ENCODE data around the gene CAMK2B. TPM values are rescaled to one million over a fixed set of nuclear protein-coding genes. Genes with fewer than 3 reads are reported as not detected.

Gene CAMK2B
- polyA plus RNA-seq, 1 donor (not counting 4 experiments of a cell fraction or from before 2014, with no cell fraction given) = 0.25 TPM

- Histone ChIP-seq H3K4me3 (ENCODE audit: control insufficient read depth in 2 of 3, extremely low read depth in 1 of 3, insufficient read depth in 2 of 3, low read depth in 1 of 3, low read length in 3 of 3) (no peak overlapping the region), H3K9me1 (ENCODE audit: control insufficient read depth, extremely low read depth, insufficient read depth, low read length) (no peaks in the 10 kb centered on the region), H3K9ac (ENCODE audit: control insufficient read depth, extremely low read depth, insufficient read depth, low read length) (no peak overlapping the region), H3K27ac (ENCODE audit: control insufficient read depth, insufficient read depth, low read length) (no peak overlapping the region), H3K79me2 (ENCODE audit: control insufficient read depth, insufficient read depth, low read length) (no peaks in the 10 kb centered on the region), H3K4me1 (ENCODE audit: control insufficient read depth, extremely low read depth, insufficient read depth, low read length) (peaks cover 8% of the 10 kb centered on the region), H4K20me1 (ENCODE audit: control insufficient read depth, extremely low read depth, insufficient read depth, low read length) (no peaks in the 10 kb centered on the region), H3K4me2 (ENCODE audit: control insufficient read depth, extremely low read depth, insufficient read depth, low read depth, low read length) (no peak overlapping the region), H3K36me3 (ENCODE audit: control insufficient read depth in 2 of 2, extremely low read depth in 1 of 2, insufficient read depth in 2 of 2, low read length in 2 of 2) (no peaks in the 10 kb centered on the region), H2AFZ (ENCODE audit: control insufficient read depth, low read length) (no peak overlapping the region), H3K9me3 (ENCODE audit: control insufficient read depth, low read depth, low read length) (no peaks in the 10 kb centered on the region), H3K27me3 (ENCODE audit: control insufficient read depth, extremely low read depth, insufficient read depth, low read length) (no peaks in the 10 kb centered on the region)
- TF ChIP-seq, protein P1, sequence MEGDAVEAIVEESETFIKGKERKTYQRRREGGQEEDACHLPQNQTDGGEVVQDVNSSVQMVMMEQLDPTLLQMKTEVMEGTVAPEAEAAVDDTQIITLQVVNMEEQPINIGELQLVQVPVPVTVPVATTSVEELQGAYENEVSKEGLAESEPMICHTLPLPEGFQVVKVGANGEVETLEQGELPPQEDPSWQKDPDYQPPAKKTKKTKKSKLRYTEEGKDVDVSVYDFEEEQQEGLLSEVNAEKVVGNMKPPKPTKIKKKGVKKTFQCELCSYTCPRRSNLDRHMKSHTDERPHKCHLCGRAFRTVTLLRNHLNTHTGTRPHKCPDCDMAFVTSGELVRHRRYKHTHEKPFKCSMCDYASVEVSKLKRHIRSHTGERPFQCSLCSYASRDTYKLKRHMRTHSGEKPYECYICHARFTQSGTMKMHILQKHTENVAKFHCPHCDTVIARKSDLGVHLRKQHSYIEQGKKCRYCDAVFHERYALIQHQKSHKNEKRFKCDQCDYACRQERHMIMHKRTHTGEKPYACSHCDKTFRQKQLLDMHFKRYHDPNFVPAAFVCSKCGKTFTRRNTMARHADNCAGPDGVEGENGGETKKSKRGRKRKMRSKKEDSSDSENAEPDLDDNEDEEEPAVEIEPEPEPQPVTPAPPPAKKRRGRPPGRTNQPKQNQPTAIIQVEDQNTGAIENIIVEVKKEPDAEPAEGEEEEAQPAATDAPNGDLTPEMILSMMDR (optimal IDR thresholded peaks at IDR 0.05 in 1 of 3, IDR thresholded peaks at IDR 0.05 in 1 of 3, conservative IDR thresholded peaks at IDR 0.05 in 1 of 3; ENCODE audit: extremely low read depth in 1 of 3, insufficient read depth in 2 of 3, low read length in 3 of 3) = no peak
- TF ChIP-seq EZH2 (IDR thresholded peaks at IDR 0.05; ENCODE audit: low read length) = no peak
- DNase-seq (ENCODE audit: low read depth, low spot score) (no peak), FAIRE-seq (no peak)
- dilution Hi-C loops (cut with MboI; ENCODE audit: extremely low pct_ligation_motif_present, low sequenced_read_pairs) = no loop called here
These were observed 42.2 kb upstream of the CAMK2B start for GRCh38 chr7:44367475-44368043.

GRCh38 chr7:44366986-44367385, 41.6 kb upstream of the CAMK2B start:
- Histone ChIP-seq H2AFZ (ENCODE audit: control insufficient read depth, low read length) (no peak overlapping the region), H3K36me3 (ENCODE audit: control insufficient read depth in 2 of 2, extremely low read depth in 1 of 2, insufficient read depth in 2 of 2, low read length in 2 of 2) (no peaks in the 10 kb centered on the region), H3K9me1 (ENCODE audit: control insufficient read depth, extremely low read depth, insufficient read depth, low read length) (no peaks in the 10 kb centered on the region), H3K79me2 (ENCODE audit: control insufficient read depth, insufficient read depth, low read length) (no peaks in the 10 kb centered on the region), H3K9ac (ENCODE audit: control insufficient read depth, extremely low read depth, insufficient read depth, low read length) (no peak overlapping the region), H3K27ac (ENCODE audit: control insufficient read depth, insufficient read depth, low read length) (no peak overlapping the region), H3K4me2 (ENCODE audit: control insufficient read depth, extremely low read depth, insufficient read depth, low read depth, low read length) (no peak overlapping the region), H3K4me1 (ENCODE audit: control insufficient read depth, extremely low read depth, insufficient read depth, low read length) (peaks cover 8% of the 10 kb centered on the region), H3K4me3 (ENCODE audit: control insufficient read depth in 2 of 3, extremely low read depth in 1 of 3, insufficient read depth in 2 of 3, low read depth in 1 of 3, low read length in 3 of 3) (no peak overlapping the region), H3K27me3 (ENCODE audit: control insufficient read depth, extremely low read depth, insufficient read depth, low read length) (no peaks in the 10 kb centered on the region), H4K20me1 (ENCODE audit: control insufficient read depth, extremely low read depth, insufficient read depth, low read length) (no peaks in the 10 kb centered on the region), H3K9me3 (ENCODE audit: control insufficient read depth, low read depth, low read length) (no peaks in the 10 kb centered on the region)
- no peak for FAIRE-seq
- no peak for DNase-seq (ENCODE audit: low read depth, low spot score)
- dilution Hi-C loops (cut with MboI; ENCODE audit: extremely low pct_ligation_motif_present, low sequenced_read_pairs) = no loop called here
- TF ChIP-seq EZH2 (IDR thresholded peaks at IDR 0.05; ENCODE audit: low read length) = no peak
- TF ChIP-seq, protein P1 (optimal IDR thresholded peaks at IDR 0.05 in 1 of 3, IDR thresholded peaks at IDR 0.05 in 1 of 3, conservative IDR thresholded peaks at IDR 0.05 in 1 of 3; ENCODE audit: extremely low read depth in 1 of 3, insufficient read depth in 2 of 3, low read length in 3 of 3) = no peak
